PC-9 (cell line): ENCODE data around the gene AHI1.

Source experiments
- CTCF ChIP-seq: fragments of 200-600 bp; sonication (generic); conservative IDR thresholded peaks from 2 replicates; pipeline ENCODE4 v1.6.1; 2017; ENCODE audit warnings: mixed run types, antibody characterized with exemption, mild to moderate bottlenecking, moderate library complexity
- EZH2 ChIP-seq: fragments of 200-600 bp; sonication (generic); IDR thresholded peaks from 2 replicates; pipeline ENCODE4 v1.8.0; 2017; ENCODE audit warnings: antibody characterized with exemption, low read depth

GRCh38 chr6:135235716-135236115, 261.8 kb downstream of the AHI1 start:
- TF ChIP-seq CTCF (no peak), EZH2 (no peak)
